NCI-H2107 treated with DMSO at 0.1 percent for 48 hours (cell line): ENCODE measurements around the gene PIAS1.
A peak's percentile ranks its signal among the peaks of the same experiment; 100 is the strongest.
"Not testable (repeated sequence)": the region's sequence is repeated elsewhere in the genome, so short reads cannot be mapped to it uniquely, and the experiment has no call there.

Experiments
- DNase-seq: peaks from one replicate; lab custom pipeline; 2025; ENCODE audit not compliant: unreplicated experiment; lab: John Stamatoyannopoulos, UW

PIAS1 gene

GRCh38 chr15:68034081-68034480 is 20.0 kb upstream of the PIAS1 start:
- DNase-seq, result no peak

GRCh38 chr15:68034719-68035293 is 19.3 kb upstream of the PIAS1 start:
- no peak for DNase-seq

- DNase-seq, result no peak
Observed at GRCh38 chr15:68038246-68038645, 15.9 kb upstream of the PIAS1 start.

- no peak for DNase-seq
Observed at GRCh38 chr15:68040144-68040543, 14.0 kb upstream of the PIAS1 start.

- DNase-seq, result no peak
Observed at GRCh38 chr15:68042156-68042854, 11.8 kb upstream of the PIAS1 start.

GRCh38 chr15:68042855-68043222 is 11.3 kb upstream of the PIAS1 start:
- no peak for DNase-seq

GRCh38 chr15:68045289-68046265 is 8.5 kb upstream of the PIAS1 start:
- no peak for DNase-seq

GRCh38 chr15:68047826-68048225 is 6.3 kb upstream of the PIAS1 start:
- DNase-seq, result no peak

- no peak for DNase-seq
Observed at GRCh38 chr15:68051109-68051508, 3.0 kb upstream of the PIAS1 start.

GRCh38 chr15:68051907-68052306 is 2.2 kb upstream of the PIAS1 start:
- DNase-seq, result no peak

GRCh38 chr15:68052431-68052830 is 1.7 kb upstream of the PIAS1 start:
- DNase-seq, result no peak

- no peak for DNase-seq
Observed at GRCh38 chr15:68053001-68053400, 1.1 kb upstream of the PIAS1 start.

- DNase-seq, result no peak
Observed at GRCh38 chr15:68054628-68055223, 611 bp downstream of the PIAS1 start.

- DNase-seq, result peak; percentile 40
Observed at GRCh38 chr15:68055224-68055705, 1.1 kb downstream of the PIAS1 start.

- DNase-seq, result no peak
Observed at GRCh38 chr15:68056097-68056865, 2.2 kb downstream of the PIAS1 start.

GRCh38 chr15:68057034-68057433 is 2.9 kb downstream of the PIAS1 start:
- no peak for DNase-seq

- DNase-seq, result no peak
Observed at GRCh38 chr15:68057758-68058157, 3.6 kb downstream of the PIAS1 start.

- DNase-seq, result not testable (repeated sequence)
Observed at GRCh38 chr15:68058970-68059369, 4.9 kb downstream of the PIAS1 start.

- DNase-seq, result no peak
Observed at GRCh38 chr15:68059630-68060029, 5.5 kb downstream of the PIAS1 start.

GRCh38 chr15:68061171-68061570 is 7.1 kb downstream of the PIAS1 start:
- no peak for DNase-seq

GRCh38 chr15:68061602-68062001 is 7.5 kb downstream of the PIAS1 start:
- DNase-seq, result no peak
